Hypothalamus (tissue), 51 donors: ENCODE data around the gene SLC5A11.

Source experiments
- DNase-seq, 51 donors: peaks; one replicate each; lab custom pipeline; 2025; lab: John Stamatoyannopoulos, UW

Gene SLC5A11

GRCh38 chr16:24915576-24915975 is 69.8 kb downstream of the SLC5A11 start:
- no peak for DNase-seq

GRCh38 chr16:24917236-24917635 is 71.5 kb downstream of the SLC5A11 start:
- DNase-seq, result no peak

- DNase-seq, result no peak
Measured at GRCh38 chr16:24917891-24918290, 72.1 kb downstream of the SLC5A11 start.

- DNase-seq, result no peak
Measured at GRCh38 chr16:24918641-24919040, 72.9 kb downstream of the SLC5A11 start.

- no peak for DNase-seq
Measured at GRCh38 chr16:24919536-24919935, 73.8 kb downstream of the SLC5A11 start.

GRCh38 chr16:24920568-24920967 is 74.8 kb downstream of the SLC5A11 start:
- no peak for DNase-seq

- no peak for DNase-seq
Measured at GRCh38 chr16:24921229-24921628, 75.5 kb downstream of the SLC5A11 start.

- DNase-seq, result no peak
Measured at GRCh38 chr16:24925163-24925562, 79.4 kb downstream of the SLC5A11 start.

- no peak for DNase-seq
Measured at GRCh38 chr16:24929409-24929808, 83.6 kb downstream of the SLC5A11 start.

GRCh38 chr16:24930440-24930839 is 84.7 kb downstream of the SLC5A11 start:
- no peak for DNase-seq

GRCh38 chr16:24931091-24931490 is 85.3 kb downstream of the SLC5A11 start:
- DNase-seq, result no peak

- DNase-seq, result no peak
Measured at GRCh38 chr16:24935336-24935735, 89.6 kb downstream of the SLC5A11 start.

- no peak for DNase-seq
Measured at GRCh38 chr16:24936151-24936550, 90.4 kb downstream of the SLC5A11 start.

GRCh38 chr16:24939224-24939623 is 93.5 kb downstream of the SLC5A11 start:
- no peak for DNase-seq

- DNase-seq, result no peak
Measured at GRCh38 chr16:24939738-24940137, 94.0 kb downstream of the SLC5A11 start.

- DNase-seq, result no peak
Measured at GRCh38 chr16:24943471-24943870, 97.7 kb downstream of the SLC5A11 start.

- DNase-seq, result no peak
Measured at GRCh38 chr16:24944206-24944605, 98.4 kb downstream of the SLC5A11 start.

GRCh38 chr16:24946155-24946554 is 100.4 kb downstream of the SLC5A11 start:
- DNase-seq, result no peak

GRCh38 chr16:24950275-24950674 is 104.5 kb downstream of the SLC5A11 start:
- no peak for DNase-seq

GRCh38 chr16:24953306-24953705 is 107.5 kb downstream of the SLC5A11 start:
- DNase-seq, result no peak

- no peak for DNase-seq
Measured at GRCh38 chr16:24953721-24954120, 108.0 kb downstream of the SLC5A11 start.

GRCh38 chr16:24954137-24954536 is 108.4 kb downstream of the SLC5A11 start:
- no peak for DNase-seq

GRCh38 chr16:24955975-24956731 is 110.4 kb downstream of the SLC5A11 start:
- no peak for DNase-seq
